Embryonic facial prominence (tissue), 1 donor: ENCODE measurements around the gene NTRK3.

ENCODE experiments used
- DNase-seq: peaks from one replicate; pipeline ENCODE4 v3.0.0-alpha.2; 2016; ENCODE audit errors: extremely low spot score

The NTRK3 gene

DNA sequence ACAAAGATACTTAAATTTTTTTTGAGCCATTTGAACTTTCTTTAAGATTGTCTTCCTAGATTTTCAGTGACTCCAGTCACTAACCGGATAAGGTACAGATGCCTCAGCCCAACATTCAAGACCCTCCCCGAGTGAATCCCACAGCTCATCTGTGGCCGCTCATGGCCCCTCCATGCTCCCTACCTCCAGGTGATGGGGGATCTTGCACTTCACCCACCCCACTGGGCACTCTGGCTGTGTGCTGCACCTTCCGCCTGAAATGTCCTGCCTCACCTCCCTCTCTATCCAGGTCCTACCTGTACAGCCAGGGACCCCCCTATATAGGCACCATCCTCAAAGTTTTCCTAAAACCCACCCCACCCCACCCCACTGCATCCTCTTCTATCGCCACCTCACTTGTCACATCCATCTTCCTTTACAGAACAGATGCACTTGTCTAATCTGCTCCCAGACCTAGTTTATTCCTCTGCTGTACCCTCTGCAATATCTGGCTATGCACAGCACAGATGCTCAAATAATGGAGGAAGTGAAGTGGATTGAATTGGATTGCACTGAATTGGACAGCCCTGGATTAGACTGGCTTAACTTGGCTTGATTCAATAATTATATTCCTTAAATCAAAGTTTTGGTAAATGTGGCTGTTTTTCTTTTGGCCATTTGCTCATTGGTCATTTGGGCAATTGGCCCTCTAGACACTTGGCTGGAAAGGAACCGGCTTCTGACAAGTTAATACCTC is 24.5 kb downstream of the NTRK3 start:
- DNase-seq = no peak

GRCh38 chr15:88230823-88231222 is 25.7 kb downstream of the NTRK3 start:
- no peak for DNase-seq

DNA sequence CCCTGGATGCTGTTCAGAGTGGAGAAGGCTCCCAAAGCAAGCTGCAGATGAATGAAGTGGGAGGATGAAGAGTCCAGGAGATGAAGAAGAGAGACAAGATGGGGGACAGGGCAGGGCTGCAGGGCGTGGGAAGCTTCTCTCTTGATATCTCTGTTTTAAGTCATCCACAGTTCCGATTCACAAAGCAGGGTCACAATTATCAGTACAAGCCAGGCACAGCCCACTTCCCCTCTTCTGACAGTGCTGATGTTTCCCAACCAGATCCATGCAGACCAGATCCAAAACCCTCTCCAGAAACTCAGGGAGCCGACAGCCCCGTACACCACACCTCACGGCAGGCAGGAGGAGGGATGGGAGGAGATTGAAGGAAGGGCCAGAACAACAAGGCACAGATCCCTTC is 31.1 kb downstream of the NTRK3 start:
- DNase-seq = no peak

- DNase-seq = no peak
Measured at GRCh38 chr15:88223084-88223483, 33.5 kb downstream of the NTRK3 start.

DNA sequence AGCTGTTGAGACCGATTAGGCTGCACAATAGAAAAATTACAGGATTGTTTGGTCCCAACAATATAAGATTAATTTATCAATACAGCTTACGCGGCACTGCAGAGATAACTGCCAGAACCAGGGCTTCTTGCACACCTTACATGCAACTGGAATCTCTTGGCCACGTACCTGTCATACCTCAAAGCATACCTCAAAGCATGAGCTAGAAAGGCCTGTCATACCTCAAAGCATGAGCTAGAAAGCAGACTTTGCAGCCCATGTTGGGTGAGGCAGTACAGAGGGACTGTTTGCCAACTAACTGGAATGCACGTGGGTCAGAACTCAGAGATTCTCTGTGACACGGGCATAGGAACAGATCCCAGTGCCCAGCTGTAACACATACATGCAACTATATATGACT is 34.7 kb downstream of the NTRK3 start:
- DNase-seq = no peak

GRCh38 chr15:88220443-88221335 is 35.9 kb downstream of the NTRK3 start:
- no peak for DNase-seq

DNA sequence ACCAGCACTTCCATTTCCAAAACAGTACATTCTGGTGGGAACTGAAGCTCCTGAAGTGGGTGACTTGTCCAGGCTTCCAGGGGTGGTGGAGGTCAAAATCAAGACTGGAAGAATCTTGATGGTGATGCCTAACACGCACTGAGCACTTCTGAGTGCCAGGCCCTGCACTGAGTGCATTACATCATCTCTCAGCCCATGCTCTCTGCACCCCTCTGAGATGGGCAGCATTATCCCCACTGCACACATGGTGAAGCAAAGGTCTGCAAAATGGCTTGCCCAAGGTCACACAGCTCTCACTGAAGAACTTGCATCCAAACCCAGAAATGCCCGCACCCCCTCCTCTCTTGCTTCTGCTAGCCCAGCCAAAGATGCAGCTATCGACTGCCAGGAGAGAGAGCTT is 36.9 kb downstream of the NTRK3 start:
- DNase-seq = no peak

DNA sequence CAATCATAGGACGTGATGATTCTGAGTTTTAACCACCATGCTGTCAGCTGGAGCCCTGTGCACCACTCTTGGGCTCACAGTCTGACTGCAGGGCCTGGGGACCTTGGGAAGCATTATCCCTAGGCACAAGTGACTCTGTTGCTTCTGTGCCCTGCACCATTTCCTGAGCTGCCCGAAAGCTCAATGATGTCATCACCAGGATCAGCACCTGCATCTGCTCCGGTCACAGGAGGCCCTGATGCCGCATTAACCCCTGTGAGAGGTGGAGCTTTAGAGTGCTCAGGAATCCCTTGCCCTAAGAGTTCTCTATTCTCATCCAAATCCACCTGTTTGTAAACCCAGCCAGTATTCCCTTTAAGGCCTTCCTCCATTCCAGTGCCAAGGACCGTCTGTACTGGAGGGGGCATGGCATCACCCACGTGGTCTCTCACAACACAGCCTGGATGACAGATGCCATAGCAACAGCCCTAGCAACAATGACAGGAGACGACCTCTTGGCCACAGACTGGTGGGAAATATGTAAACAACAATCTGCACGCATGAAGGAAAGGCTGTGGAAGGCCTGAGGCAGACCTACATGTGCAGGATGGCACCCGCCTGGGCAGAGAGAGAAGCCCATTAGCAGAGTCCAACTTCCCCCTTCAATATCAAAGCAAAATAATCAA is 37.9 kb downstream of the NTRK3 start:
- no peak for DNase-seq

- no peak for DNase-seq
Measured at GRCh38 chr15:88215066-88215648, 41.4 kb downstream of the NTRK3 start.

- no peak for DNase-seq
Measured at GRCh38 chr15:88209111-88209510, 47.4 kb downstream of the NTRK3 start.

DNA sequence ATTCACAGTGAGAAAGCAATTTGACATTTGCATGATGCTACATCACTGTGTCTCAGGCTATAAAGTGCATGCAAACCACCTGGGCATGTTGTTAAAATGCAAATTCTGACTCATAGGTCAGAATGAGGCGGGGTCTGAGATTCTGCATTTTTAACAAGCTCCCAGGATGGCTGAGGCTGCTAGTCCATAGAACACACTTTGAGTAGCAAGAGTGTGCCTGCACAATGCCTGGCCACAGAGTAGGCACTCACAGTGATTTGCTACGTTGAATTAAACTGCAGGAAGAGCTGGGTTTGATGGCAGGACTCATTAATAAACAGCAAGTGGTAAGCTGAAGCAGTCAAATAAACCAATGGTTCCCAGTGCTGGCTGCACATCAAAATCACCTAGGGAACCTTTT is 48.1 kb downstream of the NTRK3 start:
- no peak for DNase-seq

DNA sequence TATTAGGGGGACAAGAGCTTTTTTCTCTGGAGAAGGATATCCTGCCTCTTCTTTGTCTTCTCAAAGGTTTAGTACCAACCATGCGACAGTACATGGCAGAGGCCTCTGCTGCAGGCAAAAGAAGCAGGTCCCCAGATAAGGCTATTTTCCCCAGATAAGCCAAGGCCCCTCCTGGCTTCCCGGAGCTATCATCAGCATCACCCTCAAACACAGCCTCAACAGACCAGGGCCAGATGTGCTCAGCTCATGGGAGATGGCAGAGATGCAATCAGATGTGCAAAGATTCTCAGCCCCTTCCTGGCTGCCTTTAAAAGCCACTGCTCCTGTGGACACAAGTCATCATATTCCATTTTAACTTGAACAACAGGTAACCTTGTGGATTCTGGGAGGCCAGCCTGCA is 49.0 kb downstream of the NTRK3 start:
- no peak for DNase-seq

DNA sequence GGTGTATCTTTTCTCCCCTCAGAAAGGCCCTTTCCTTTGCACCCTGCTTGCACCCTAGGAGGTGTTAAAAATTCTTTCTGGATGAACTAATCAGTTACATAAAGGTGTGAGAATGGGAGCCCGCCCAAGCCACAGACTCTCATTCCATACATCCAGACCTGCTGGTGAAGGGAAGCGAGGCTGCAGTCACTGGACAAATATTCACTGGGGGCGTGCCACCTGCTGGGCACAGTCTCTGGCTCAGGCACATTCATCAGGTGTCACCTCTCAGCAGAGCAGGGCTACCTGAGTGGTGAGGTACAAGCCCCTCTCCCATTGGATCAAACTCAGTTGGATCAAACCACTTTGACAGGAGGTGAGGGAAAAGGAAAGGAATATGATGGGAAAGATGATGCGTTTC is 52.0 kb downstream of the NTRK3 start:
- DNase-seq = no peak

DNA sequence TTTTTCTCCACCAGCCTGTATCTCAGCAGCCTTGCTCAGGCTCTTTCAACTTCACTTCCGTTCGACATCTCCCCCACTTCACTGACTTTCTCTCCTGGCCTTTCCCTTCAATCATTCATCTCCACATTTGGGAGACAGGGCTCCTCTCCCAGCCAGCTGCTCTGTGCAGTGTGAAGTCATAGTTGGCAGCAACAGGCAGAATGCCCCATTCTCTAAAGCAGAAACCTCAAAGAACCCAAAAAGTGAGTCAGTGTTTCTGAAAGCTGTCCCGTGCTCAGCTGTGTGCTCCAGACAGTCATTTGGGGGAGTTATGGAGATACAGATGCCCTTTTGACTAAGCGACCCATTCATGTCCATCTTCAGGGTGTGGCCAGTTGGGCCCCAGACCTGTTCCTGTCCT is 54.3 kb downstream of the NTRK3 start:
- DNase-seq = no peak

GRCh38 chr15:88201207-88201606 is 55.3 kb downstream of the NTRK3 start:
- DNase-seq = no peak

DNA sequence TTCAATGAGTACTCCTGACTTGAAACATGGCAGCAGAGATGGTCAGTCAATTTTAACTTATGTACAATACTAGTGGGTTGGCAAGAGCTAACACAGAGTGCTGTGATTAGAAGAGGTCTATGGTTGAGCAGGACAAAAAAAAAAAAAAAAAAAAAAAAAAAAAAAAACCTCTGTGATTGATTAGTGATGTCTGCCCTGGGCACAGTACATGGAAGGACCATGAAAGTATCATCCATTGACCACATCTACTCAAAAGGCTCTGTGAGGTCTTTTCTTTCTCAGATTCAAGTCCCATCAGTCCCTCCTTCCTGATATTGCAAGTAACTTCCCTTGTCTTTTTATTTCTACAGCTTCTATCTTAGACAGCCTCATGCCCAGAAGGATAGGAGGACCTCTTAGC is 59.6 kb downstream of the NTRK3 start:
- no peak for DNase-seq

- DNase-seq = no peak
Measured at GRCh38 chr15:88194162-88194561, 62.4 kb downstream of the NTRK3 start.

- DNase-seq = no peak
Measured at GRCh38 chr15:88193415-88193814, 63.1 kb downstream of the NTRK3 start.

DNA sequence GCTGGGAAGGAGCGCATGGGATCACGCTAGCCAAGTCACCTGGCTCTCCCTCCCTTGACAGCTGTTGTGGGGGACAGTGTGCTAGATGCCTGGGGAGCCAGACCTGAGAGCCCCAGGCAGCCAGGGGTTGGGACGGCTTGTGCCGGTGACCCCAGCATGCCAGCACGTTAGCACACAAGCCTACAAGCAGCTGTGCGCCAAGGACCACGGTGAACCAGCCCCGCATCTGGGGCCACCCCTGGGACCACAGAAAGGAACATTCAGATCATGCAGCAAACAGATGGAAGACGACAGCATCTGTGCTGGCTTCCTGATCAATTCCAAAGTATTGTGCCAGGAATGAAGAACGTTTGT is 64.8 kb downstream of the NTRK3 start:
- DNase-seq = no peak

GRCh38 chr15:88190232-88190631 is 66.3 kb downstream of the NTRK3 start:
- DNase-seq = no peak

- no peak for DNase-seq
Measured at GRCh38 chr15:88188300-88188699, 68.2 kb downstream of the NTRK3 start.

DNA sequence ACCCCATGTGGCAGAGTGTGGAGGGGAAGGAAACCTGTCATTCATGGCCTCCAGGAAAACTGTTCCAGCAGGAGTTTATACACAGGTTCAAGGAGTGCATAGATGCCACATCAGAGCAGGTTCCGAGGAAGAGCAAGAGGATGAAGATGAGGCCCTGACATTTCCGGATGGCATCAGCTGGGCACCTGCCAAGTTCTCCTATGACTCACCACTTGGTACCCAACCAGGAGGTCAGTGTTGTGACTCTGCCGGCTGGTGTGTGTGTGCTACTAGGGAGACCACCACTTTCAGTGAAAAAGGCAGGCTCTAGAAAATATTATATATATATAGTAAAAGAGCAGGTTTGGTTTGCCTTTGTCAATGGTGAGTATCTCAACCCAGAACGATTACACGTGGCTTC is 69.3 kb downstream of the NTRK3 start:
- no peak for DNase-seq
